Lung microvascular endothelial cell (primary cell): ENCODE measurements around the gene GLS. TPM values are rescaled to one million over a fixed set of nuclear protein-coding genes. Genes with fewer than 3 reads are reported as not detected.
"Not testable (repeated sequence)": the region's sequence is repeated elsewhere in the genome, so short reads cannot be mapped to it uniquely, and the experiment has no call there.

Experiments
- DNase-seq, 2 donors: peaks; one replicate each; pipeline versions ENCODE4 v3.0.0 to v3.0.0-alpha.2; 2010; ENCODE audit warnings: low read depth in 2 of 2
- total RNA-seq: library from RNA; depleted of rRNA; stranded (reverse); fragments of >200 nt; gene quantifications from 2 replicates; pipeline ENCODE4 v1.2.1, GENCODE V29; 2014

Gene GLS
- total RNA-seq, 1 donor from 2014 or later = 231 TPM

- peak in 1 of 2 donors; percentile 20 for DNase-seq
Measured at GRCh38 chr2:190882856-190883582, 2.4 kb downstream of the GLS start.

- DNase-seq = not testable (repeated sequence)
Measured at GRCh38 chr2:190885844-190886243, 5.2 kb downstream of the GLS start.

- DNase-seq = peak in 1 of 2 donors; percentile 30
Measured at GRCh38 chr2:190887089-190887488, 6.5 kb downstream of the GLS start.

GRCh38 chr2:190888449-190888848, 7.8 kb downstream of the GLS start:
- DNase-seq = no peak

- DNase-seq = no peak
Measured at GRCh38 chr2:190889175-190889943, 8.7 kb downstream of the GLS start.

GRCh38 chr2:190891372-190891771, 10.8 kb downstream of the GLS start:
- no peak for DNase-seq

GRCh38 chr2:190891889-190892288, 11.3 kb downstream of the GLS start:
- DNase-seq = no peak

- no peak for DNase-seq
Measured at GRCh38 chr2:190893157-190893556, 12.5 kb downstream of the GLS start.

- DNase-seq = no peak
Measured at GRCh38 chr2:190896477-190896876, 15.9 kb downstream of the GLS start.

- DNase-seq = no peak
Measured at GRCh38 chr2:190903693-190904450, 23.3 kb downstream of the GLS start.

GRCh38 chr2:190904640-190905261, 24.1 kb downstream of the GLS start:
- no peak for DNase-seq

GRCh38 chr2:190908532-190908931, 27.9 kb downstream of the GLS start:
- DNase-seq = no peak

- DNase-seq = no peak
Measured at GRCh38 chr2:190909680-190910079, 29.1 kb downstream of the GLS start.

- DNase-seq = peak in 1 of 2 donors; percentile 23
Measured at GRCh38 chr2:190910341-190911136, 29.9 kb downstream of the GLS start.

- no peak for DNase-seq
Measured at GRCh38 chr2:190911813-190912212, 31.2 kb downstream of the GLS start.

- no peak for DNase-seq
Measured at GRCh38 chr2:190912726-190913125, 32.1 kb downstream of the GLS start.

GRCh38 chr2:190913725-190914124, 33.1 kb downstream of the GLS start:
- no peak for DNase-seq

GRCh38 chr2:190916829-190917228, 36.2 kb downstream of the GLS start:
- no peak for DNase-seq

- peak in 1 of 2 donors; percentile 37 for DNase-seq
Measured at GRCh38 chr2:190920085-190920484, 39.5 kb downstream of the GLS start.

GRCh38 chr2:190922376-190922775, 41.8 kb downstream of the GLS start:
- no peak for DNase-seq

GRCh38 chr2:190927301-190927700, 46.7 kb downstream of the GLS start:
- DNase-seq = no peak
